Aorta (tissue), 5 donors: ENCODE data around the gene SZT2. TPM values are rescaled to one million over a fixed set of nuclear protein-coding genes. Genes with fewer than 3 reads are reported as not detected.
"Not testable (repeated sequence)": the region's sequence is repeated elsewhere in the genome, so short reads cannot be mapped to it uniquely, and the experiment has no call there.

Experiments
- ATAC-seq: fragments of 200-7000 bp; cut with Tn5 transposase; one replicate; pipeline ENCODE4 v1.9.1; 2022; ENCODE audit warnings: moderate library complexity; ENCODE audit not compliant: low FRiP score
- DNase-seq, 2 donors: peaks; one replicate each; pipeline ENCODE4 v3.0.0-alpha.2; 2020
- H3K27ac ChIP-seq, 2 donors: one replicate each; pipeline ENCODE4 v1.5.1; 2013; ENCODE audit warnings: low read length in 2 of 2, mild to moderate bottlenecking in 2 of 2, moderate library complexity in 2 of 2, control low read depth in 1 of 2, inconsistent platforms in 1 of 2, low read depth in 1 of 2
- H3K27me3 ChIP-seq, 2 donors: one replicate each; pipeline ENCODE4 v1.6.1; 2013; ENCODE audit warnings: control low read depth in 1 of 2, low read length in 1 of 2, mild to moderate bottlenecking in 1 of 2, moderate library complexity in 1 of 2; ENCODE audit not compliant: insufficient read depth in 2 of 2, control insufficient read depth in 1 of 2
- H3K36me3 ChIP-seq, 2 donors: one replicate each; pipeline ENCODE4 v1.6.1; 2013; ENCODE audit warnings: control low read depth in 1 of 2, low read length in 1 of 2, mild to moderate bottlenecking in 1 of 2; ENCODE audit not compliant: insufficient read depth in 2 of 2, control insufficient read depth in 1 of 2
- H3K4me1 ChIP-seq, 2 donors: one replicate each; pipeline ENCODE4 v1.6.1; 2013; ENCODE audit warnings: low read length in 2 of 2, control low read depth in 1 of 2, mild to moderate bottlenecking in 1 of 2, moderate library complexity in 1 of 2; ENCODE audit not compliant: insufficient read depth in 2 of 2, control insufficient read depth in 1 of 2
- H3K4me3 ChIP-seq, 2 donors: one replicate each; pipeline ENCODE4 v1.5.1; 2013; ENCODE audit warnings: low read length in 2 of 2, control low read depth in 1 of 2, mild to moderate bottlenecking in 1 of 2
- H3K9me3 ChIP-seq: one replicate; pipeline ENCODE4 v1.6.1; 2013; ENCODE audit warnings: mild to moderate bottlenecking, low read length; ENCODE audit not compliant: control insufficient read depth
- WGBS, 2 donors: extraction: QIAGEN DNeasy Blood & Tissue Kit; methylation state at CpG; one replicate each; pipeline ENCODE4 v1.1.7; 2013; 5-methylcytosine and 5-hydroxymethylcytosine counted together
- intact Hi-C, 2 donors: fragments of 100-400 bp; cut with DNase I; formaldehyde crosslinking; loops; one replicate each; pipeline versions ENCODE4 v1.14.2 to v1.15.0; 2022
- polyA plus RNA-seq, 2 donors: library from polyadenylated mRNA; stranded (reverse); fragments of 200-250 nt; gene quantifications; one replicate each; pipeline ENCODE4 v1.2.3, GENCODE V29; 2013
- total RNA-seq, 2 donors: library from RNA; stranded (reverse); fragmentation: NEBNext Ultra II Directional; extraction: Animal tissue kit (Norgen Biotek cat#: 25700); gene quantifications; one replicate each; pipeline ENCODE4 v1.2.1, GENCODE V29; 2021
- donor health status: healthy with polysubstance abuse.
- donor health status: Bipolar disorder and iron deficiency.
- donor health status: DM: no; HTN: no; CAD: no.
- donor health status: DM: no; HTN: no; CAD: no.
- donor health status: DM: yes; HTN: yes; CAD: no.

The SZT2 gene
- total and polyA plus RNA-seq, 4 donors = 5.6 to 91.5 (median 46.6) TPM

DNA sequence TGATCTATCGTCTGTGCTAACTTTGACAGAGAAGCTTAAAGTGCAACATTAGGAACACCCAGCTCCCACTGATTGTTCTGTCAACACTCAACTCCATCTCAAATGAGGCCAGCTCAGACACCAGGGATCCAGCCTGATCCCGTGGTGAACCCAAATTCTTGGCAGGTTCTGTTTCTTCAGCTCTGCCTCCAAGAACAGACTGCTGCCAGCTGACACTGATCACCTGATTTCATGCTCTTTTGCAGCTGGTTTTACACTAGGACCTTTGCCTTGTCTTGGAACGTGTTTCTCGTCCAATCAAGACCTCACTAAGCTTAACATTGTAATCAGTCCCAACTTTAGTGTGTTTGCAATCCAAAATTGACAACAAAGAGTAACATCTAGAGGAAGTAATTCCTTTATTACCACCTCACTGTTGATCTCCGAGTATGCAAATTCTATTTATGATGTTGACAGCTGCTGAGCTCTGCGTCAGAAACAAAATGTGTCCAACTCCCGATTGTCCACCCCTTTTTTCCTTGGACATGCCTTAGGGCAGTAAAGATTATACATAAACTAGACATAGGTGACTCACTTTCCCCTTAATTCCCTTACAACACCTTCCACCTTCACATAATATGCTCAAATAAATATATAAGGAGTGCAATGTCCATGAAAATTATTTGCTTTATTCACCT lies 65.7 kb downstream of the SZT2 start:
- DNase-seq = no peak
- ATAC-seq = no peak
- H3K27ac ChIP-seq = no peak overlapping the region
- 82 to 86% methylated on average over 7 of the region's 7 CpGs for WGBS, 2 donors
- H3K4me3 ChIP-seq = no peak overlapping the region
- no peaks in the 10 kb centered on the region for H3K36me3 ChIP-seq
- H3K9me3 ChIP-seq = no peaks in the 10 kb centered on the region
- intact Hi-C loops = no loop called here
- no peaks in the 10 kb centered on the region for H3K4me1 ChIP-seq
- no peaks in the 10 kb centered on the region for H3K27me3 ChIP-seq

GRCh38 chr1:43458379-43458778 lies 68.7 kb downstream of the SZT2 start:
- ATAC-seq, H3K27ac ChIP-seq, intact Hi-C loops, DNase-seq, H3K27me3 ChIP-seq, H3K4me3 ChIP-seq, H3K36me3 ChIP-seq, H3K4me1 ChIP-seq, H3K9me3 ChIP-seq: not testable (repeated sequence)
- 80 to 92% methylated on average over 3 of the region's 3 CpGs for WGBS, 2 donors

DNA sequence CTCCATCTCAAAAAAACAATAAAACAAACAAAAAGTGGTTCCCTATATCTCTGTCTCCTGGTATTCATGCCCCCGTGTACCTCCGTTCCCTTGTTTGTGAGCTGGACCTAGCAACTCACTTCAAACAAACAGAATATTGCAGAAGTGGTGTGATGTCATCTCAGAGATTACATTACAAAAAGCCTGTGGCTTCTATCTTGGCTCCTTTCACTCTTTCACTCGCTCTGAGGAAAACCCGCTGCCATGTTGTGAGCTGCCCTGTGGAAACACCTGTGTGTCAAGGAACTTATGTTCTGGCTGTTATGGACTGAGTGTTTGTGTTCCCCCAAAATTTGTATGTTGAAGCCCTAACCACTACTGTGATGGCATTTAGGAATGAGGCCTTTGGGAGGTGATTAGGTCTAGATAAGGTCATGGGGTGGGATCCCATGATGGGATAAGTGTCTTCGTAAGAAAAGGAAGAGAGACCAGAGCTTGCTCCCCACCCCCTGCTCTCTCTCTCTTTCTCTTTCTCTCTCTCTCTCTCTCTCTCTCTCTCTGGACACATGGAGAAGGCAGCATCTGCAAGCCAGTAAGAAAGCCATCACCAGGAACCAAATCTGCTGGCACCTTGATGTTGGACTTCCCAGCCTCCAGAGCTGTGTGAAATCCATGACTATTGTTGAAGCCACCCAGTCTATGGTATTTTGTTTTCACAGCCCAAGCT lies 71.4 kb downstream of the SZT2 start:
- no peak for DNase-seq
- ATAC-seq = no peak
- H3K4me1 ChIP-seq = no peaks in the 10 kb centered on the region
- H3K36me3 ChIP-seq = no peaks in the 10 kb centered on the region
- H3K9me3 ChIP-seq = no peaks in the 10 kb centered on the region
- no peak overlapping the region for H3K27ac ChIP-seq
- 95 to 98% methylated on average over 5 of the region's 5 CpGs for WGBS, 2 donors
- intact Hi-C loops = no loop called here
- no peak overlapping the region for H3K4me3 ChIP-seq
- H3K27me3 ChIP-seq = no peaks in the 10 kb centered on the region

DNA sequence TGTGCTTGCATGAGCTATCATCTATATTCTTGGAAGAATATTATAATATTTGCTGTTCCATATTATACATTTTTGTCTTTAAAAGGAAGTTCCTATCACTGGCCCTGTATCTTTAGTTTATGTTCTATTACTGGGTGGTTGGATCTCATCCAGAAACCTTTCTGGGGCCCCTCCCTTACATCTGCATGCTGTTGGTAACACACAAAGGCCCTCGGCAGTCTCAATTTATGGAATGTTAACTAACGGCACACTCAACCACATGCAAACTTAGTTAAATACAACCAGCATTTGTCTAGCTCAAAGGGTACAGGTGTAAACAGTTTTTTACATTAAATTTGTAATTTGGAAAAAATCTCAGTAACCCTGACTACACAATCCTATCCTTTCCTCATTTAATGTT lies 73.8 kb downstream of the SZT2 start:
- Histone ChIP-seq H3K4me1 (no peaks in the 10 kb centered on the region), H3K36me3 (no peaks in the 10 kb centered on the region), H3K4me3 (no peak overlapping the region), H3K9me3 (no peaks in the 10 kb centered on the region), H3K27ac (no peak overlapping the region), H3K27me3 (no peaks in the 10 kb centered on the region)
- DNase-seq (no peak), ATAC-seq (no peak)
- intact Hi-C loops = no loop called here
- 54 to 60% methylated on average over 2 of the region's 2 CpGs for WGBS, 2 donors

DNA sequence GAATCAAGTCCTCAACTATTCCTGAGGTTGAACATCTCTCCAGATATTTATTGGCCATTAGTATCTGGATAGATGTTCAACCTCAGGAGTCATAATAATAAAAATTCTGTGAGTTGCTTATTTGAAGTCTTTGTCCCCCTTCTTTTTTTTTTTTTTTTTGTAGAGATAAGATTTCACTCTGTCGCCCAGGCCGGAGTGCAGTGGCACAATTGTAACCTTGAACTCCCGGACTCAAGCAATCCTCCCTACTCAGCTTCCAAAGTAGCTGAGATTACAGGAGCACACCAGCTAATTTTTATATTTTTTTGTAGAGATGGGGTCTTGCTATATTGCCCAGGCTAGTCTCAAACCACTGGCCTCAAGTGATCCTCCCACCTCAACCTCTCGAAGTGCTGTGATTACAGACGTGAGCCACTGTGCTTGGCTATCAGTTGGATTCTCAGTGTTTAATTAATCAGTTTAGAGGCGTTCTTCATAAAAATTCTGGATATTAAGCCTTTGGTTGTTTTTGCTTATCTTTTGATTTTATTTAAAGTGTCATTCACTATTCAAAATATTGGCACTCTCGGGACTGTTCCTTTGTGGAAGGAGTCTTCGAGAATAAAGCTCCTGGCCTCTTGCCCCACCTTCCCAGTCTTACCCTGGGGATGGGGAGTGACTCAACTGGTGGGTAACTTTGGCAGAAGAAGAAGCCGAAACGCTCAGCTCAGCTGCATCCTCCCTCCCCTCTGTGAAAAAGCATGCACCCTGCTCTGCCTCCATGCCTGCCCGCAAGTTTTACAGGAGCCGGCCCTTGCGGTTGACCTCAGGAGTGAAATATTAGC lies 75.2 kb downstream of the SZT2 start:
- intact Hi-C loops = no loop called here
- WGBS, 2 donors = 80 to 82% methylated on average over 13 of the region's 13 CpGs

GRCh38 chr1:43465505-43466067 lies 75.9 kb downstream of the SZT2 start:
- no peaks in the 10 kb centered on the region for H3K4me1 ChIP-seq
- no peaks in the 10 kb centered on the region for H3K9me3 ChIP-seq
- H3K27ac ChIP-seq = no peak overlapping the region
- intact Hi-C loops = no loop called here
- no peaks in the 10 kb centered on the region for H3K36me3 ChIP-seq
- H3K4me3 ChIP-seq = no peak overlapping the region
- no peaks in the 10 kb centered on the region for H3K27me3 ChIP-seq
- ATAC-seq (no peak), DNase-seq (no peak)
- 88 to 92% methylated on average over 3 of the region's 3 CpGs for WGBS, 2 donors

More for the DNA sequence above, 75.2 kb downstream of the SZT2 start:
- Histone ChIP-seq H3K4me1 (no peaks in the 10 kb centered on the region), H3K27me3 (no peaks in the 10 kb centered on the region), H3K27ac (no peak overlapping the region), H3K36me3 (no peaks in the 10 kb centered on the region), H3K9me3 (no peaks in the 10 kb centered on the region), H3K4me3 (no peak overlapping the region)
- no peak for ATAC-seq
- no peak for DNase-seq

GRCh38 chr1:43466403-43466802 lies 76.7 kb downstream of the SZT2 start:
- DNase-seq (no peak), ATAC-seq (no peak)
- H3K9me3 ChIP-seq = no peaks in the 10 kb centered on the region
- no peaks in the 10 kb centered on the region for H3K4me1 ChIP-seq
- 69 to 70% methylated on average over 2 of the region's 2 CpGs for WGBS, 2 donors
- H3K27me3 ChIP-seq = no peaks in the 10 kb centered on the region
- H3K27ac ChIP-seq = no peak overlapping the region
- H3K36me3 ChIP-seq = no peaks in the 10 kb centered on the region
- intact Hi-C loops = no loop called here
- no peak overlapping the region for H3K4me3 ChIP-seq

GRCh38 chr1:43468414-43468813 lies 78.7 kb downstream of the SZT2 start:
- no peak overlapping the region for H3K27ac ChIP-seq
- no peaks in the 10 kb centered on the region for H3K4me1 ChIP-seq
- WGBS, 2 donors = 83 to 86% methylated on average over 3 of the region's 3 CpGs
- no peak for DNase-seq
- no peak overlapping the region for H3K4me3 ChIP-seq
- H3K36me3 ChIP-seq = no peaks in the 10 kb centered on the region
- no peaks in the 10 kb centered on the region for H3K9me3 ChIP-seq
- intact Hi-C loops = no loop called here
- no peaks in the 10 kb centered on the region for H3K27me3 ChIP-seq
- ATAC-seq = no peak
